DND-41 (cell line): ENCODE data around the gene RRP36.

Experiments
- CTCF ChIP-seq: IDR thresholded peaks from 2 replicates; pipeline ENCODE4 v1.5.1; 2012; ENCODE audit warnings: borderline replicate concordance, low read length, moderate library complexity, mild to moderate bottlenecking; ENCODE audit not compliant: poor library complexity, severe bottlenecking; ENCODE audit errors: extremely low read depth
- EZH2 ChIP-seq: IDR thresholded peaks from 3 replicates; pipeline ENCODE4 v1.6.1; 2012; ENCODE audit warnings: borderline replicate concordance, low read depth, mild to moderate bottlenecking, moderate library complexity, low read length, inconsistent platforms; ENCODE audit not compliant: severe bottlenecking

- TF ChIP-seq EZH2: no peak
- no peak for TF ChIP-seq CTCF
Observed at GRCh38 chr6:42996513-42996912, 24.9 kb upstream of the RRP36 start.
